NCI-H82 (cell line): ENCODE results near the gene NAGK.
A peak's percentile ranks its signal among the peaks of the same experiment; 100 is the strongest.
"Not testable (repeated sequence)": the region's sequence is repeated elsewhere in the genome, so short reads cannot be mapped to it uniquely, and the experiment has no call there.

Experiments
- DNase-seq: peaks from one replicate; lab custom pipeline; 2025; lab: John Stamatoyannopoulos, UW

Gene NAGK

GRCh38 chr2:71069376-71069775, 928 bp downstream of the NAGK start:
- DNase-seq: no peak

- DNase-seq: peak; percentile 67
Observed at GRCh38 chr2:71070294-71071093, 2.0 kb downstream of the NAGK start.

- DNase-seq: no peak
Observed at GRCh38 chr2:71071681-71072398, 3.4 kb downstream of the NAGK start.

- DNase-seq: no peak
Observed at GRCh38 chr2:71072492-71072891, 4.0 kb downstream of the NAGK start.

- DNase-seq: no peak
Observed at GRCh38 chr2:71073475-71073874, 5.0 kb downstream of the NAGK start.

GRCh38 chr2:71074893-71075395, 6.5 kb downstream of the NAGK start:
- no peak for DNase-seq

- no peak for DNase-seq
Observed at GRCh38 chr2:71078624-71079023, 10.2 kb downstream of the NAGK start.

- no peak for DNase-seq
Observed at GRCh38 chr2:71082402-71083252, 14.2 kb downstream of the NAGK start.

- DNase-seq: not testable (repeated sequence)
Observed at GRCh38 chr2:71083297-71083696, 14.8 kb downstream of the NAGK start.

GRCh38 chr2:71083752-71084312, 15.4 kb downstream of the NAGK start:
- DNase-seq: not testable (repeated sequence)

GRCh38 chr2:71085325-71086003, 17.0 kb downstream of the NAGK start:
- DNase-seq: peak; percentile 76

- not testable (repeated sequence) for DNase-seq
Observed at GRCh38 chr2:71089475-71089874, 21.0 kb downstream of the NAGK start.

GRCh38 chr2:71091808-71092207, 23.4 kb downstream of the NAGK start:
- DNase-seq: not testable (repeated sequence)

GRCh38 chr2:71092491-71093260, 24.2 kb downstream of the NAGK start:
- DNase-seq: not testable (repeated sequence)

- DNase-seq: peak; percentile 80
Observed at GRCh38 chr2:71100195-71100964, 31.9 kb downstream of the NAGK start.

- DNase-seq: no peak
Observed at GRCh38 chr2:71101656-71102055, 33.2 kb downstream of the NAGK start.

GRCh38 chr2:71102981-71103681, 34.7 kb downstream of the NAGK start:
- DNase-seq: no peak

- DNase-seq: no peak
Observed at GRCh38 chr2:71103809-71104208, 35.4 kb downstream of the NAGK start.

- peak; percentile 12 for DNase-seq
Observed at GRCh38 chr2:71106463-71106862, 38.0 kb downstream of the NAGK start.
